Medulla oblongata (tissue), 1 donor: ENCODE results near the gene SLC6A19.
"Not testable (repeated sequence)": the region's sequence is repeated elsewhere in the genome, so short reads cannot be mapped to it uniquely, and the experiment has no call there.

Source experiments
- DNase-seq: peaks from one replicate; pipeline ENCODE4 v3.0.0-alpha.2; 2015; ENCODE audit errors: extremely low spot score

SLC6A19 gene

DNA sequence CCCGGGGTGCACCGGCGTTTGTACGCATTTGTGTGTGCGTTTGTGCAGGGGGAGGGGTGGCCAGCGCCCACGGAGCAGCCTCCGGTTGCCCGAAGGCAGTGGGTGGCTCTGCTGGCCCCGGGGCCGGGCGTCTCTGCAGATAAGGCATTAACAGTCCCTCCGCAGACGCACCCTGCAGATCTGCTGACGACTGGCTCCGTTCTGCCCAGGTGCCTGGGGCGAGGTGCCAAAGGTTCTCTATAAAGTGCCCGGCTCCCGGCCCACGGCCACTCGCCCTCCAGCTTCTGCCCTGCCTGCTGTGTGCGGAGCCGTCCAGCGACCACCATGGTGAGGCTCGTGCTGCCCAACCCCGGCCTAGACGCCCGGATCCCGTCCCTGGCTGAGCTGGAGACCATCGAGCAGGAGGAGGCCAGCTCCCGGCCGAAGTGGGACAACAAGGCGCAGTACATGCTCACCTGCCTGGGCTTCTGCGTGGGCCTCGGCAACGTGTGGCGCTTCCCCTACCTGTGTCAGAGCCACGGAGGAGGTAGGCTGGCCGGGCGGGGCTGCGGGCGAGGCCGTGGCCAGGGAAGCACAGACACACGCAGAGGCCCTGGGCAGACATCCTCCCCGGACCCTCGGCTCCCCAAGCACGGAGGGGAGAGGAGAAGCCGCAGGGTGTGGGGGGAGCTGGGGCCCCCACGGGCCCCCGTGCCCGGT lies at the start of gene SLC6A19:
SLC6A19 (plus strand) TSS at position 269 of the 699 bp plus-strand sequence; CDS start at position 325, 56 bp downstream.
- no peak for DNase-seq

DNA sequence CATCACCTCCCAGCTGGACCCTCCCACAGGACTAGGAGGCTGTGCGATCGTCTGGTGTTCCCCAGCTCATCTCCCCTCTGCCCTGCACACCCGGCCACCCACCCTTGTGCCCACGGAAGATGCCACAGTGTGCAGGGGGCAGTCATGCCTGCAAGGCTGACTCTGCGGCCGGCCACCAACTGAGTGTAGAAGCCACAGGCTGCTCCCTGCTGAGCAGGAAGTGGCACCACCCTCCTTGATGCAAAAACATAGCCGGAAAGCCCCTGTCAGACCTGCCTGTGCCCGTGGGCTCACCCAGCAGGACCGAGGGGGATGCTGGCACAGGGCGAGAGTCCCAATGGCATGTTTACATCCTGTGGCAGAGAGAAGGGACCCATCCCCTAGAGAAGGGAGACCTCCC lies 49.2 kb upstream of the SLC6A19 start:
- DNase-seq: no peak

- DNase-seq: no peak
Measured at GRCh38 chr5:1152771-1153282, 48.6 kb upstream of the SLC6A19 start.

DNA sequence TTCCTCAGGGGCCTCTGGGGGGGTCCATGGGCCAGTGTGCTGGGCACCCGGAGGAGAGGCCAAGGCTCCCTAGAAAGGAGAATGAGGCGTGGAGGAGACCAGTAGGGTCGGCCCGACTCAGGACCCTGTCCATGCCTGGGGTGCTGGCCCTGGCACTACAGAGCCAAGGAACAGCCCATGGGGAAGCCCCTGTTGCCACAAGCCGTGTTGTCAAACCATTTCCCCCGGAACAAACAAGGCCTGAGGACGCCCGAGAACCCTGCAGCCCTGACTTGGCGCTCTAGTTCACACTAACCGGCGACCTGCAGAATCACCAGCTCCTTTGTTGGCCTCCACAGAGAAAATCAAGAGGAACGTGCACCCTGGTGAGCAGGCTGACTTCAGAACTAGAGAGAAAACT lies 48.0 kb upstream of the SLC6A19 start:
- no peak for DNase-seq

DNA sequence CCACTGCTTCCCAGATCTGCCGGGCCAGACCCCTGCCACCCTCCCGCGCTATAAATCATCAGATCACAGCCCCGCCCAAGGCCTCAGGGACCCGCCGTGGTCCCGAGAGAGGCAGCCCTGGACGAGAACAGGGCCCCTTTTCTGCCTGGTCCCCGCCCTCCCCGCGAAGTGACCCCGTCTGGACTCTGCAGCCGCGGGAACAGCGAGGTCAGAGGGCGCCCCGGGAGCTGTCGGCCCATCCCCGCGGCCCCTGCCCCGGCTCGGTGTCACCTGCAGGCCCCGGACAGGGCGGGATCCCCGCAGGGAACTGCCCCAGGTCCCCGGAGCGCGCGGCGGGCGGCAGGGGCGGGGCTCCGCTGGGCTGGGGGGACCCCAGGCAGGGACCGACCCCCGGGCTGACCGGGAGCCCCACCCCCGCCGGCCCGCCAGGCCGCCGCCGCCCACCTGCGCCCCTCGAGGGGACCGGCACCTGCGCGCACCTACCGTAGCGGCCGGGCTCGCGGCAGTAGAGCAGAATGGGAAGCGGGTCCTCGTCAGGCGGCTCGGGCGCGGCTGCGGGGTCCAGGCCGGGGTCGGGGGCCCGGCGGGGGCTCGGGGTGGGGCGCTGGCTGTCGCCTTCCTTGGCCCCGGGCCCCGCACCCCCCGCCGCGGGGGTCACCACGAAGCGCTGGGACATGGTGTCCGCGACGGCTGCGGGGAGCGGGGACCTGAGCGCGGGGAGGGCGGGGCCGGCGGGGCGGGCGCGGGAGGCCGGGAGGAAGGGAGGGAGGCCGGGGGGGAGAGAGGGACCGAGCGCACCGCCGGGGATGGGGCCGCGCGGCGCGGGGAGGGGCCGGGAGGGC lies 46.0 kb upstream of the SLC6A19 start:
- no peak for DNase-seq

GRCh38 chr5:1156033-1156753 lies 45.2 kb upstream of the SLC6A19 start:
- DNase-seq: no peak

GRCh38 chr5:1156754-1157460 lies 44.5 kb upstream of the SLC6A19 start:
- no peak for DNase-seq

DNA sequence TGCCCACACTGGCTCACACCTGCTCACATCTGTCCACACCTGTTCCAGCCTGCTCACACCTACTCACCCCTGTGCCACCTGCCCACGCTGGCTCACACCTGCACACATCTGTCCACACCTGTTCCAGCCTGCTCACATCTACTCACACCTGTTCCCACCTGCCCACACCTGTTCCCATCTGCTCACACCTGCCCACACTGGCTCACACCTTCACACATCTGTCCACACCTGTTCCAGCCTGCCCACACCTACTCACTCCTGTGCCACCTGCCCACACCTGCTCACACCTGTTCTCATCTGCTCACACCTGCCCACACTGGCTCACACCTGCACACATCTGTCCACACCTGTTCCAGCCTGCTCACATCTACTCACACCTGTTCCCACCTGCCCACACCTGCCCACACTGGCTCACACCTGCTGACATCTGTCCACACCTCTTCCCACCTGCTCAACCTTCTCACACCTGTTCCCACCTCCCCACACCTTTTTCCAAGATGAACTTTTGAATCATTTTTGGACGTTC lies 43.9 kb upstream of the SLC6A19 start:
- not testable (repeated sequence) for DNase-seq

DNA sequence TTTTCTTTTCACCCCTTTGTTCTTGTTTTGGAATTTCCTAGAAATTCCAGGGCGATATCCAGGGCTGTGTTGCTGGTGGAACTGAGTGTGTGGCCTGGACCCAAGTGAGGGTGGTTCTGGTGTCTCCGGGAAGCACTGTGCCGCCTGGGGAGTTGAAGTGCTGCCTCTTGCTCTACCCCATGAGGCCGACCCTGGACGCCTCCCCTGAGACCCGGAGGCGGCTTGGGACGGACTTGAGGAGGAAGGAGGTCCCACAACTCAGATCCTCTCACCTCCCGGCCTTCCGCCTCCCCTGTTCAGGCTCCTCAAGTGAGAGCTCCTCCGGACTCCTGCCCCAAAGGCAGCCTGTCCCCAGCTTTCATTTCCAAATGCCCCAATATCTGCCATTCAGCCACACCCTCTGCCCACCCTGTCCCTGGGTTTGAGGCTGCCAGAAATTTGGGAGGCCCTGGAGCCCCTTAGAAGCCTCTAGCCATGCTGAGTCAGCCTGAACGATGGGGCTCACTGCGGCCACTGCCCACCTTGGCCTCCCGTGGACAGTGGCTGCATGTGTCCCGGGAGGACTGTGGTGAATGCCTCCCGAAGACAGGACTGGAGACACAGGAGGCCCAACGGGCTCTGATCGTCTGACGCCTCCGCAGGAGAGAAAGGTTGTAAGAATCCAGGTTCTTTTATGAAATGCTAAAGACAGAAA lies 42.6 kb upstream of the SLC6A19 start:
- DNase-seq: no peak

DNA sequence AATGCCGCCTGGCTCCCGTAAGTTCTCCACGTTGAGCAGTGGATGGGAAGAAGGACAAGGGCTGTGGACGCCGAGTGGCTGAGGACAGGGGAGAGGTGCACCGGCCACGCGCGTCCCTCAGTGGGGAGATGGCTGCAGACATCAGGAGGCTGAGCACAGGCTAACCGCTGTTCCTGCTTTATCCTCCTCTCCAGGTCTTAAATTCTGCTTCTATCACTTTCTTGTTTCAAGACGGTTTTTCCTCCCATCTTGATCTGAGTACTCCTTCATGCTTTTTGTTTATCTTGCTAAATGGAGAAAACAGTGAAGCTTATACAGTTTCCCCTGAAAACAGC lies 42.1 kb upstream of the SLC6A19 start:
- no peak for DNase-seq

- DNase-seq: no peak
Measured at GRCh38 chr5:1159774-1160406, 41.5 kb upstream of the SLC6A19 start.

- DNase-seq: no peak
Measured at GRCh38 chr5:1161108-1161832, 40.1 kb upstream of the SLC6A19 start.

GRCh38 chr5:1161833-1162229 lies 39.6 kb upstream of the SLC6A19 start:
- peak; percentile 81 for DNase-seq

GRCh38 chr5:1162276-1162675 lies 39.1 kb upstream of the SLC6A19 start:
- DNase-seq: no peak

- DNase-seq: no peak
Measured at GRCh38 chr5:1162751-1163150, 38.6 kb upstream of the SLC6A19 start.

GRCh38 chr5:1163366-1163765 lies 38.0 kb upstream of the SLC6A19 start:
- DNase-seq: no peak

DNA sequence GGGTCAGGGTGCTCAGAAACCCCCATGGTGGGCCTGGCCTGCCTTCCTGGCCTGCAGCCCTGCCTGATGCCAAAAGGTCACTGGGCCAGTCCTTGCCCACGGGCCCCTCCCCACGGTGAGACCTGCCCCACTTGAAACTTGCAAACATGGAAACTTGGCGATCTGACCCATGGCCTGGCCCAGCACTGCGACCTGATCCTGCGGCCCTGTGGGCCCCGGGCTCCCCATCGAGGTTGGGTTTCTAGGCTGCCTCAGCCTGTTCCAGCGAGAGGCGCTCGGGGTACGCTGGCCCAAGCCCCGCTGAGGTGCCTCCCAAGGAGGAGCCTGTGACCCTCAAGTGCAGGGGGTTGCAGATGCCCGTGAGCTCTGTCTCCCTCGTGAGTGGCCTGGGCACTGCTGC lies 37.5 kb upstream of the SLC6A19 start:
- no peak for DNase-seq

DNA sequence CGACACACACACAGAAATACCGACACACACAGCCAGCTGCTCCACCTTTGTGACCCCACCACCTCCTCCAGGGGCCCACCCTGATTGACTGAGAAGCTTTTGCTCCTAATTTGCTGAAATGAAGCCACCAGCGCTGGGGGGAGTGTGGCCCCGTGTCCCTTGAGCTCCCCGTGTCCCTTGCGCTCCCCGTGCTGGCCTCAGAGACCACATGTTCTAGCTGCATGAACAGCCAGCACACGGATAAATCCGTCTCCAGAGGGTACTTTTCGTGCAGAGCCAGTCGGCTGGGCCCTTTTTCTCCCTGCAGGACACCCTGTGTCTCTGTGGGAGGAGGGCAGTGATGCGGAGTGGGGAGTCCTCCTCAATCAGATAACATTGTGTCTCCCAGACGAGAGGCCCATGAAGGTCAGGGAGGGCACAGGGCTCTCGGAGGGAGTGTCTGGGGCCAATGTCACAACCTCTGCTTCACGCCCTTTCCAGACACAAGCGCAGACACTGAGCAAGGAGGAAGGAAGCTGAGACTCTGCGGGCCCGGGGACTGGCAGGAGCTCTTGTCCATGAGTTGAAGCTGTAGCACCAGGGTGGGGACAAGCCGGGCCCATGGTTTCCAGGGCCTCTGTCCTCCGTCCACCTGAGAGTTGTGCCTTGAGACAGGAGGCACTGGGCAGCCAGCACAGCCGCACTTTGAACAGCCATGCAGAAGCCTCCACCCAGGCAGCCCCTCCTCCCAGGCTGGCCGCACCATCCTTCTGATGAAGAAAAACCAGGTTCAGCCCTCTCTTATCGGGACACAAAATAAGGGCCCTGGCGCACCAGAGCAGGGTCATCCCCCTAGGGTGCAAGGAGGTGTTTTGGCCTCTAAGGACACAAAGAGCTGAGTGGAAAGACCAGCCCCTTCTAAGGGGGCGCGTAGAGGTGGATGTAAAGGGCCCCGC lies 36.4 kb upstream of the SLC6A19 start:
- DNase-seq: no peak

DNA sequence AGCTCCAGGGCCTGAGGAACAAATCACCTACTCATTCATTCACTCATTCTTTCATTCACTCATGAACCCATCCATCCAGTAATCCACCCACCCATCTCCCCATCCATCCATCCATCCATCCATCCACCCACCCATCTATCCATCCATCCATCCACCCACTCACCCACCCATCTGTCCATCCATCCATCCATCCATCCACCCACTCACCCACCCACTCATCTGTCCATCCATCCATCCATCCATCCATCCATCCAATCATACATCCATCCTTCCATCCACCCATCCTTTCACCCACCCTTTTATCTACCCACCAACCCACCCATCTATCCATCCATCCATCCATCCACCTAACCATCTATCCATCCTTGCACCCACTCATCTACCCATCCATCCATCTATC lies 35.5 kb upstream of the SLC6A19 start:
- no peak for DNase-seq
